ENCODE measurements around the gene RPS18. TPM values are rescaled to one million over a fixed set of nuclear protein-coding genes. Genes with fewer than 3 reads are reported as not detected.

The RPS18 gene
- total and polyA plus RNA-seq, 10 of the 15 experiments (the other 5 are each of a cell fraction or from before 2014, with no cell fraction given) = 4,228 to 20,828 (median 7,406) TPM

DNA sequence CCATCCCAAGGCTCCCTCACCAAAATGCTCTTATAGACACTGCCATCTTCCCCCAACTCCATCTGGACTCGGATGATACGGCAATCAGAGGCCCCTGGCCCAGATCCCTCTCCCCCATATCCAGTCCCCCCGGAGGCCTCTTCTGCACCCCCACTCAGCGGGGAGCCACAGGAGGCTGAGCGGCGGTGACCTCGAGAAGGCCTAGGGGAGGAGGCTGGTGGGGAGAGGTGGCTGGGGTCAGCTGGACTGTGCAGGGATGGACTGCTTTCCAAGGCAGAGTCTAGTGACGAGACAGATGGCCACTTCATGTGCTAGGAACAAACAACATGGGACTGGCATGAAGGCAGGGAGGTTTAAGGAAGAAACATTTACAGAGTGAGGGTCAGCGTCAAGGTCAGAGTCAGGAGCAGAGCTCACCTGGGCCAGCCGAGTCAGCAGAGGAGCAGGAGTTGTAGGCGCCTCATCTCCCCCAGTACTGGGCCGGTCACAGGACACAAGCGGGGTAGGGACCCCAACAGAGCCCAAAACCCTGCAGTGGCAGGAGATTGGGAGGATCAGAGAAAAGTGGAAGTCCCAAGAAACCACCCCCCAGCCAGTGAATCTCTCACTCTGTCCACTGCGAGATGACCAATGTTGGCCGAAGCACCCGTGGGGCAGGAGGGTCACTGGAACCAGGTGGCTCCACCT lies 21.3 kb downstream of the RPS18 start:
- Histone ChIP-seq H4K20me1 (ENCODE audit: control insufficient read depth, insufficient read depth) (no peaks in the 10 kb centered on the region), H3K4me3 (no peak overlapping the region), H2AFZ (ENCODE audit: control insufficient read depth, low read depth, low read length) (no peak overlapping the region), H3K4me2 (ENCODE audit: control insufficient read depth, insufficient read depth) (no peak overlapping the region), H3K4me1 (ENCODE audit: control insufficient read depth, insufficient read depth, low read length) (peaks cover 7% of the 10 kb centered on the region), H3K9ac (ENCODE audit: control insufficient read depth, insufficient read depth, low read length) (no peak overlapping the region), H3K27me3 (replicated peaks in 1 of 2; ENCODE audit: control insufficient read depth in 2 of 2, insufficient read depth in 2 of 2, low read length in 1 of 2) (no peaks in the 10 kb centered on the region), H3K27ac (ENCODE audit: control insufficient read depth, insufficient read depth) (no peak overlapping the region), H3K36me3 (ENCODE audit: control insufficient read depth in 2 of 2, insufficient read depth in 2 of 2, low read length in 1 of 2) (peaks cover 0 to 9% of the 10 kb centered on the region in 2 experiments; a peak in 3 of 4 replicates), H3K9me3 (replicated peaks; ENCODE audit: control insufficient read depth, insufficient read depth, low read length) (no peaks in the 10 kb centered on the region), H3K79me2 (ENCODE audit: control insufficient read depth, insufficient read depth, low read length) (peaks cover 27% of the 10 kb centered on the region)
- FAIRE-seq (no peak), DNase-seq (ENCODE audit: low read depth, low spot score) (no peak), ATAC-seq (no peak)
- 91% methylated on average over 16 of the region's 16 CpGs for WGBS (ENCODE audit: insufficient coverage, insufficient replicate concordance, low lambda C conversion rate, missing lambda C conversion rate)
- ChIA-PET POLR2A (no interaction called here), RAD21 (ENCODE audit: unreplicated experiment) (no interaction called here), CTCF (no interaction called here), SMC1A (ENCODE audit: uncharacterized antibody, unreplicated experiment) (no interaction called here)
- BruUV-seq (replicated peaks) = no TSS peak
- intact Hi-C loops (cut with micrococcal nuclease; ENCODE audit: unreplicated experiment) (no loop called here), in situ Hi-C loops (cut with MboI) (no loop called here)
- TF ChIP-seq HCFC1 (IDR thresholded peaks at IDR 0.05; ENCODE audit: low read length) (no peak), SUPT20H (IDR thresholded peaks at IDR 0.05; ENCODE audit: borderline replicate concordance, control insufficient read depth, low read depth, low read length) (no peak), KAT2A (conservative IDR thresholded peaks at IDR 0.05; ENCODE audit: control insufficient read depth, low read depth, low read length) (no peak), POLR2A (IDR thresholded peaks at IDR 0.05; ENCODE audit: low read depth, low read length) (no peak), ZSCAN29 (IDR thresholded peaks at IDR 0.05) (no peak), TCF3 (IDR thresholded peaks at IDR 0.05; ENCODE audit: borderline replicate concordance, insufficient read depth, low read depth, low read length) (no peak), BCL11A (IDR thresholded peaks at IDR 0.05; ENCODE audit: low read depth, low read length) (no peak), ASH2L (IDR thresholded peaks at IDR 0.05; ENCODE audit: borderline replicate concordance, low read depth) (no peak), SMARCA5 (IDR thresholded peaks at IDR 0.05) (no peak), MYB (IDR thresholded peaks at IDR 0.05; ENCODE audit: borderline replicate concordance, low read depth, low read length) (no peak)
